Common myeloid progenitor, CD34-positive (primary cell): ENCODE data around the gene SH2D4B.

Experiments used
- CTCF ChIA-PET: fragments of 350-600 bp; sonication (Branson Sonifier 250); formaldehyde crosslinking; loops from one replicate; lab custom pipeline; 2021; ENCODE audit warnings: antibody characterized with exemption; lab: Charles Lee
- POLR2A ChIA-PET: fragments of 350-600 bp; sonication (Branson Sonifier 250); formaldehyde crosslinking; loops from one replicate; lab custom pipeline; 2021; ENCODE audit warnings: antibody characterized with exemption; lab: Charles Lee
- DNase-seq, 3 donors: peaks; one replicate each; pipeline versions ENCODE4 v3.0.0 to v3.0.0-alpha.2; 2013
- H3K27ac ChIP-seq, 2 experiments: 1 replicate in 1 of 2; 2 replicates in 1 of 2; pipeline ENCODE4 v1.7.0; 2013; ENCODE audit warnings: inconsistent platforms in 2 of 2, low read length in 2 of 2, mild to moderate bottlenecking in 2 of 2, low read depth in 1 of 2, moderate library complexity in 1 of 2; ENCODE audit not compliant: severe bottlenecking in 2 of 2, insufficient read depth in 1 of 2, poor library complexity in 1 of 2
- H3K27me3 ChIP-seq, 5 experiments: replicated peaks in 2 of 5; 1 replicate in 3 of 5; 2 replicates in 2 of 5; pipeline versions ENCODE4 v1.6.1 to v1.7.0; 2013; ENCODE audit warnings: low read length in 4 of 5, mild to moderate bottlenecking in 2 of 5, moderate library complexity in 2 of 5, inconsistent platforms in 1 of 5; ENCODE audit not compliant: insufficient read depth in 5 of 5, control insufficient read depth in 4 of 5
- H3K36me3 ChIP-seq, 4 experiments: 1 replicate in 2 of 4; 2 replicates in 2 of 4; pipeline versions ENCODE4 v1.6.1 to v1.7.0; 2013; ENCODE audit warnings: low read length in 3 of 4, control low read depth in 1 of 4, mild to moderate bottlenecking in 1 of 4; ENCODE audit not compliant: control insufficient read depth in 4 of 4, insufficient read depth in 4 of 4
- H3K4me1 ChIP-seq, 4 experiments: 1 replicate in 3 of 4; 2 replicates in 1 of 4; pipeline versions ENCODE4 v1.6.1 to v1.7.1; 2013; ENCODE audit warnings: low read length in 3 of 4, mild to moderate bottlenecking in 3 of 4, control low read depth in 1 of 4, inconsistent platforms in 1 of 4, moderate library complexity in 1 of 4; ENCODE audit not compliant: control insufficient read depth in 4 of 4, insufficient read depth in 4 of 4; ENCODE audit errors: control extremely low read depth in 1 of 4
- H3K4me3 ChIP-seq, 7 experiments: 1 replicate in 4 of 7; 2 replicates in 3 of 7; pipeline versions ENCODE4 v1.5.1 to v1.7.0; 2013; ENCODE audit warnings: mild to moderate bottlenecking in 7 of 7, low read length in 6 of 7, moderate library complexity in 6 of 7, inconsistent platforms in 2 of 7, low read depth in 2 of 7, control low read depth in 1 of 7; ENCODE audit not compliant: insufficient read depth in 4 of 7, control insufficient read depth in 1 of 7; ENCODE audit errors: extremely low read depth in 1 of 7
- H3K9me3 ChIP-seq, 5 experiments: 1 replicate in 4 of 5; 2 replicates in 1 of 5; pipeline versions ENCODE4 v1.6.1 to v1.7.1; 2013; ENCODE audit warnings: low read length in 4 of 5, mild to moderate bottlenecking in 2 of 5, inconsistent platforms in 1 of 5, low read depth in 1 of 5, moderate library complexity in 1 of 5; ENCODE audit not compliant: control insufficient read depth in 4 of 5, insufficient read depth in 2 of 5; ENCODE audit errors: control extremely low read depth in 1 of 5
- WGBS: methylation state at CpG from one replicate; pipeline ENCODE4 v1.1.5; 2013; ENCODE audit not compliant: insufficient coverage; 5-methylcytosine and 5-hydroxymethylcytosine counted together

Gene SH2D4B

GRCh38 chr10:80579181-80579763 lies 41.6 kb downstream of the SH2D4B start:
- POLR2A ChIA-PET = no interaction called here
- H3K4me1 ChIP-seq = peaks cover 0 to 22% (median 10%) of the 10 kb centered on the region in 4 experiments
- no peak overlapping the region for H3K27ac ChIP-seq
- H3K9me3 ChIP-seq = peaks cover 0 to 7% (median 2%) of the 10 kb centered on the region in 5 experiments
- CTCF ChIA-PET = interaction anchor here (0.7 to 1.2 kb wide), 2 partner anchors 19 to 90 kb away, joined by 3 to 5 read pairs; no protein-coding TSS in a partner anchor
- DNase-seq = no peak
- H3K27me3 ChIP-seq = no peaks in the 10 kb centered on the region
- H3K36me3 ChIP-seq = no peaks in the 10 kb centered on the region
- 26% methylated on average over 2 of the region's 5 CpGs for WGBS
- peak overlapping the region in 1 of 7 experiments; percentile 34 for H3K4me3 ChIP-seq

- no peaks in the 10 kb centered on the region for H3K27me3 ChIP-seq
- peaks cover 0 to 7% (median 2%) of the 10 kb centered on the region in 5 experiments for H3K9me3 ChIP-seq
- CTCF ChIA-PET = no interaction called here
- WGBS = 67% methylated on average over 4 of the region's 5 CpGs
- POLR2A ChIA-PET = no interaction called here
- H3K4me3 ChIP-seq = no peak overlapping the region
- no peak for DNase-seq
- no peaks in the 10 kb centered on the region for H3K36me3 ChIP-seq
- peaks cover 0 to 22% (median 10%) of the 10 kb centered on the region in 4 experiments for H3K4me1 ChIP-seq
- H3K27ac ChIP-seq = no peak overlapping the region
These were observed 42.3 kb downstream of the SH2D4B start for GRCh38 chr10:80579849-80580637.

GRCh38 chr10:80580638-80581468 lies 43.2 kb downstream of the SH2D4B start:
- WGBS = 98% methylated on average over 7 of the region's 7 CpGs
- ChIA-PET POLR2A (no interaction called here), CTCF (no interaction called here)
- peaks cover 0 to 22% (median 10%) of the 10 kb centered on the region in 4 experiments for H3K4me1 ChIP-seq
- DNase-seq = no peak
- peaks cover 0 to 7% (median 2%) of the 10 kb centered on the region in 5 experiments for H3K9me3 ChIP-seq
- H3K27ac ChIP-seq = no peak overlapping the region
- no peaks in the 10 kb centered on the region for H3K36me3 ChIP-seq
- no peak overlapping the region for H3K4me3 ChIP-seq
- no peaks in the 10 kb centered on the region for H3K27me3 ChIP-seq

GRCh38 chr10:80581469-80581835 lies 43.8 kb downstream of the SH2D4B start:
- 100% methylated on average over 5 of the region's 5 CpGs for whole genome bisulfite sequencing
- H3K27ac ChIP-seq = no peak overlapping the region
- H3K36me3 ChIP-seq = no peaks in the 10 kb centered on the region
- no peak overlapping the region for H3K4me3 ChIP-seq
- POLR2A ChIA-PET = no interaction called here
- CTCF ChIA-PET = no interaction called here
- H3K4me1 ChIP-seq = peaks cover 0 to 22% (median 10%) of the 10 kb centered on the region in 4 experiments
- no peak for DNase-seq
- H3K27me3 ChIP-seq = no peaks in the 10 kb centered on the region
- peaks cover 0 to 7% (median 2%) of the 10 kb centered on the region in 5 experiments for H3K9me3 ChIP-seq

GRCh38 chr10:80582286-80582960 lies 44.7 kb downstream of the SH2D4B start:
- CTCF ChIA-PET = interaction anchor here (1.4 kb wide), 1 partner anchor 138 kb away, joined by 3 read pairs; no protein-coding TSS in a partner anchor
- Histone ChIP-seq H3K27me3 (no peaks in the 10 kb centered on the region), H3K27ac (no peak overlapping the region), H3K4me1 (peaks cover 0 to 22% (median 10%) of the 10 kb centered on the region in 4 experiments), H3K4me3 (no peak overlapping the region), H3K36me3 (no peaks in the 10 kb centered on the region), H3K9me3 (no peaks in the 10 kb centered on the region)
- no peak for DNase-seq
- WGBS = 95% methylated on average over 3 of the region's 3 CpGs
- POLR2A ChIA-PET = no interaction called here

- no peak for DNase-seq
- Histone ChIP-seq H3K4me3 (no peak overlapping the region), H3K4me1 (peaks cover 0 to 22% (median 10%) of the 10 kb centered on the region in 4 experiments), H3K27ac (no peak overlapping the region), H3K36me3 (no peaks in the 10 kb centered on the region), H3K27me3 (no peaks in the 10 kb centered on the region), H3K9me3 (no peaks in the 10 kb centered on the region)
- CTCF ChIA-PET = interaction anchor here (1.4 kb wide), 1 partner anchor 140 kb away, joined by 3 read pairs; no protein-coding TSS in a partner anchor
- no CpG with 5 or more reads among the region's 1 CpG for WGBS
- POLR2A ChIA-PET = no interaction called here
These were observed 46.0 kb downstream of the SH2D4B start for GRCh38 chr10:80583685-80584084.
